HG03103 (cell line): ENCODE results near the gene TRAPPC10.

Experiments used
- ATAC-seq: cut with Tn5 transposase; IDR thresholded peaks from one replicate; pipeline ENCODE4 v1.9.1; 2021; ENCODE audit warnings: low read depth; ENCODE audit not compliant: unreplicated experiment

Gene TRAPPC10

GRCh38 chr21:44024887-44025353 lies 12.8 kb downstream of the TRAPPC10 start:
- no peak for ATAC-seq

DNA sequence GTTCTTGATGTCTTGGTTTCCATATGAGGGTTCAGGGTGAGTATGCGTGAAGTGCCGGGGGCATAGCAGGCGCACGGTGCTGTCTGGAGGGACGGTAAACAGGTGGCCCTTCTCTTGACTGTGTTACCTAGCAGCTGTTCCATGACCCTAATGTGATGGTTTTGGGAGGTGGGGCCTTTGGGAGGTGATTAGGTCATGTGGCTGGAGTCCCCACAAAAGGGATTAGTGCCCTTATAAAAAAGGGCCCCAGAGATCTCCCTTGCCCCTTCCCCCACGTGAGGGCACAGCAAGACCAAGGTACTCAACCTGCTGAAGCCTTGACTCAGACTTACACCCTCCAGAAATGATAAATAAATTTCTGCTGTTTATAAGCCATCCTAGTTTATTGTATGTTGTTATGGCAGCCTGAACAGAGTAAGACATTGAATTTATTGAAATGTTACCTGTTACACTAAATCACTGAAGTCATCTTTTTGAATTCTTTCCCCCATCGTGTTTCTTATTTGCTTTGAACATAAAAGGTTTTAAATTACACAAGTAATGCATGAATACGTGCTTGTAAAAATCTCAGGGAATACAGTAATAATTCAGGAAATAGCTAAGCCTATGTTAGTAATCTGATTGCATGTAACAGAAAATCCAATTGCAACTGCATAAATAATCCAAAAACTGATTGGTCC lies 15.6 kb downstream of the TRAPPC10 start:
- ATAC-seq = no peak

- ATAC-seq = no peak
Observed at GRCh38 chr21:44028287-44028659, 16.2 kb downstream of the TRAPPC10 start.

DNA sequence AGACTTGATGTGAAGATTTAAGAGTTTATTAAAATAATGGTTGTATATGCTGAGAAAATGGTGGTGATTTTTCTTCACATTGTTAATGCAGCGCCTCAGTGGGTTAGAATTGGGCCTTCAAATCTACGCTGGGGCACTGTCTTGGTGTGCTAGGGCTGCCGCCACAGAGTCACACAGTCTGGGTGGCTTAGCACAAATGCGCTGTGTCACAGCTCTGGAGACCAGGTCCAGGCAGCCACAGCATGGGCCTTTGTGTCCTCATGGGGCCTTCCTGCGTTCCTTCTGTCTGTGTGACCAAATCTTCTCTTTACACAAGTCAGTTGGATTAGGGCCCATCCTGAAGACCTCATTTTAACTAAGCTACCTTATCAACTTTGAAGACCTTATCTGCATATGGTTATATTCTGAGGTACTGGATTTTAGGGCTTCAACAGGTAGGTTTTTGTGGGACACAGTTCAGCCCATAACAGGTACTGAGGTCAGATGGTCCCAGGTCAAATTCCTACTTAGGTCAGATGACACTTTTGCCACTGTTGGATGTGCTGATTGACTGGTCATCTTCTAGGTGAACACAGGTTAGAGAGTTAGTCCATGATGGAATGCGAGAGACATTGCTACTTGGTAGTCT lies 17.5 kb downstream of the TRAPPC10 start:
- ATAC-seq = no peak

- no peak for ATAC-seq
Observed at GRCh38 chr21:44035244-44035643, 23.1 kb downstream of the TRAPPC10 start.

DNA sequence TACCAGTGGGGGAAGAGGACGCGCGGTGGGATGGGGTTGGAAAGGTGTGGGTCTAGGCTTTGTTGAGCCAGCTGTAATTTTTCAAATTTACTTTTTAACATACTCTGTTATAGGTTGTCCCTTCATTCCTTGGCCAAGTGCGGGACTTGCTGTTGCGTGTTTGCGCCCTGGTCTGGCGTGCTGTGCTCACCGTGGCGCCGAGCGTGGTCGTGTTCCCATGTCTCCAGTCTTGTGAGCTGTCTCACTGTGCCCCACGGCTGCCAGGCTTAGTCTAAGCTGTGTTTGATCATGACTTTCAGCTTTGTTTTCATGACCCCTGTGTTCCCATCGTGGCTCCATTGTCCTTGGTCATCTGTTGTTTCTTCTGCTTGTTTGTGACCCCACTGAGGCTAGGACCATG lies 26.0 kb downstream of the TRAPPC10 start:
- ATAC-seq = no peak

GRCh38 chr21:44039828-44040227 lies 27.7 kb downstream of the TRAPPC10 start:
- ATAC-seq = no peak

DNA sequence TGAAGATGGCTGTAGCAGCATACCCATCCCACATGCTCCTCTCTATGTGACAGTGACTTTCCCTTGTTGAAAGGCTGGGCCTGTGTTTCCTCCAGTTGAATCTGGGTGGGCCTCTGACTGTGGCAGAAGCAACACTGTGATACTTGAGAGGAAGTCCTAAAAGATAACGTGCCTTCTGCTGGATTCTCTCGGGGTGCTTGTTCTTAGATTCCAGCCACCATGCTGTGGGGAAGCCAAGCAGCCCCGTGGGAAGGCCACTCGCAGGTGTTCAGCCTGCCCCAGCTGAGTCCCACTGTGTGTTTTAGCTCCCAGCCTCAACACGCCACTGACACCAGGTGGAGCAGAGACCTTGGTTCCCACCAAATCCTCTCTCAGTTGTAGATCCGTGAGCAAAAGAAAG lies 31.5 kb downstream of the TRAPPC10 start:
- ATAC-seq = no peak

- no peak for ATAC-seq
Observed at GRCh38 chr21:44046734-44047133, 34.6 kb downstream of the TRAPPC10 start.

DNA sequence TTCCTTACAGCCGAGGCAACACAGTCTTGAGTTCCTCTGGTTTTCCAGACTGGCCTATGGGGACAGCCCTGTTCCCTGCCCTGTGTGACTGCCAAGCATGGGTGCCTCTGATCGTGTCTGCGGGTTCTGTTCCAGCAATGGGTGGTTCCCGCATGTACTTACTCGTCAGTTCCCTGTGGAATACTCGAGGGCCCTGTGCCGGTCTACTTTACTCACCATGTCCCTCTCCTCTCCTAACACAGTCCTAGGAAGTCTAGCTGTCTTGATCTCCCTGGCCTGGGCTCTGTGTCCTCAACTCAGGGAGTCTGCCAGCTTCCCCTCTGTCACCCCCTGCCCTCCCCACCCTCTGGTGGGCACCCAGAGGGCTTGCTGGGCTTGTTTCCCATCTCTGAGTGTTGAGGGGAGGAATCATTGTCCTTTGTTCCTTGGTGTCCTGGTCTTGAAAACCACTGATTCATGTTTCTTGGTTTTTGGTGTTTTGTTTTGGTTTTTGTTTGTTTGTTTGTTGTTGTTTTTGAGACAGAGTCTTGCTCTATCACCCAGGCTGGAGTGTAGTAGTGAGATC lies 36.0 kb downstream of the TRAPPC10 start:
- no peak for ATAC-seq

GRCh38 chr21:44049182-44049581 lies 37.1 kb downstream of the TRAPPC10 start:
- no peak for ATAC-seq

DNA sequence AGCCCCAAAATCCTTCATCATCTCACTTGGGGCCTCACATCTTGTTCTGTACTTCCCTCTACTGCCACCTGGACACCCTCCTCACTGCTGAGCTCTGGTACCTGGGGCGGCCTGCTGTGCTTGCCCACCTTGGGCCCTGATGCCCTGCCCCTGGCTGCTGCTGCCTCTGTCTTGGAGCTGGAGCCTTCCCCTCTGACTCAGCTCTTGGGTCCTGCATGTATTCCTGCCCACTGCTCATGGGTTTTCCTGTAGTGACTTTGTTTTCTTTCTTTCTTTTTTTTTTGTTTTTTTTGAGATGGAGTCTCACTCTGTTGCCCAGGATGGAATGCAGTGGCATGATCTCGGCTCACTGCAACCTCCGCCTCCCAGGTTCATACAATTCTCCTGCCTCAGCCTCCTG lies 37.5 kb downstream of the TRAPPC10 start:
- no peak for ATAC-seq

- no peak for ATAC-seq
Observed at GRCh38 chr21:44050276-44050675, 38.2 kb downstream of the TRAPPC10 start.

DNA sequence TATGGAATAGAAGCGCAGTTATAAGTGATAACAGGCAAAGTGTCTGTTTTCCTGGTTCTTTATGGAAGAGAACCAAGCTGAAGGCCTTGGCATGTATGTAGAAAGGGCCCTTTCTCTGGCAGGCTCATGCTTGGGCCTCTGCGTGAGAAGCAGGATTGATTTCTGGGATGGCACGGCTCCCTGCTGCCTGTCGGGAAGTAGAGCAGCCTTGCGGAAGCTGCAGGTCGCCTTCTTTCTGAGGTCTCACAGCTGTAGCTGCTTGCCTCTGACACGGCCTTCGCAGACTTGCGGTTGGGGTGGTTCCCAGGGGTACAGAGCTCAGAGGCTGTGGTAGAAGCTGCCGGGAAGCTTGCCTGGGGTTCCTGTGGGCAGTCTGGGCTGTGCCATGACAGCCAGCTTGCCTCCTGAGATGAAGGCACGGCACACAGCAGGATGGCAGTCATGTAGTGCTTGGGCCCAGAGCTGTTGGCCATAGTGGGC lies 39.4 kb downstream of the TRAPPC10 start:
- ATAC-seq = no peak

DNA sequence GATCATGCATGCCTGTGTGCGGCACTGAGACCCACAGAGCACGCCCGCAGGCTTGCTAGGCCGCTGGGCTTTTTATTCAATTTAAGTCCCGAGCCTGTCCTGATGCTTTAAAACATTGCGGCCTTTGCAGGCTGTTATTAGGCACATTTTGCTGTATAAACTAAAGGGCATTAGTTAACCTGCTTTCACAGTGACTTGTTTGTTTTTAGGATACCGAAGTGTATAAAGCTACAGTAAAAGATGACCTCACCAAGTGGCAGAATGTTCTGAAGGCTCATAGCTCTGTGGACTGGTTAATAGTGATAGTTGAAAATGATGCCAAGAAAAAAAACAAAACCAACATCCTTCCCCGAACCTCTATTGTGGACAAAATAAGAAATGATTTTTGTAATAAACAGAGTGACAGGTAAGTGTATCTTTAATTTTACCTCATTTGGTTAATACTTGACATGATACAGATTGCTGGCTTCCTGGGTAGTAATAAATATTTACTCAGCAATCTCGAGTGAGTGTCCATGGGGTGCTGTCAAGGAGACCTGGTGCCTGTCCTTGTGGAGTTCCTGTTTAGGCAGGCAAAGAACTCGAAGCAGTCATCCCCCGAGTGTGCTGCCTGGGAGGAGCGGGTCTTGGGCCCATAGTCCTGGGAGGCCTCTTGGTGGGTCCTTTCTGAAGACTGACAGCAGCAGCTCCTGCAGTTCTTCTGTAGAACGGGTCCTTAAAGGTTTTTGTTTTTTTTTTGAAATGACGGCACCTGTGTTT lies 40.1 kb downstream of the TRAPPC10 start:
- ATAC-seq = no peak

DNA sequence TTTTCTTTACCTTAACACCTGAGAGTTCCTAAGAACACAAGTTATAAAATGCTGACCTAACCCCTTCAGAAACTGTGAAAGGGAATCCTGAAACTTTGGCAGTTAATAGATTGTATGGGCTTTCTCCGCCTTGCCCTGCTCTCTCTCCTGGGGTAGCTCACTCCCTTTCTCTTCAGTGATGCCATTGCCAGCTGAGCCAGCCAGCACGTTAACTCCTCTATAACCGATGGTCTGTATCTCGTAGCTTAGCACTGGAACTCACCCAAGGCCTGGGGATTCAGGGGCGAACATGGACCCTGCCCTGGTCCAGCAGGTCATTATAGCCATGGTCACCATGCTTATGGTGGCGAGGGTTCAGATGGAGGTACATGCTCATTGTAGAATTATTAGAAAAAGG lies 40.7 kb downstream of the TRAPPC10 start:
- ATAC-seq = no peak

- no peak for ATAC-seq
Observed at GRCh38 chr21:44053567-44053966, 41.5 kb downstream of the TRAPPC10 start.

DNA sequence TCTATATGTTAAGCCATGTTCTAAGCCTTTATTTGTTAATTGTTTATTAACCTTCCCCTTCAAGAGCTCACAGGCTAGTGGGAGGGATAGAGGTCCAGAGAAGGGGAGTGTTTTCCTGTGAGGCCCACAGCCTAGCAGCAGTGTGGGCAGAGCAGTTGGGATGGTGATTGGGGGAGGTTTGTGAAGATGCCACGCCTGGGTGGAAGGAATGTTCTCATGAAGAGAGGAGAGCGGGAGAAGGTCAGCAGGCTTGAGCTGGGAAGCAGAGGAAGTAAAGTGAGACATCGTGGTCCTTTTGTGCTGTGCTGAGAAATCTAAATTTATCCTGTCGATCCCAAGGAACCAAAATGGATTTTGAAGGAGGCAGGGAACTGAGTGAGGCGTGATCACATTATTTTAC lies 42.6 kb downstream of the TRAPPC10 start:
- ATAC-seq = no peak

DNA sequence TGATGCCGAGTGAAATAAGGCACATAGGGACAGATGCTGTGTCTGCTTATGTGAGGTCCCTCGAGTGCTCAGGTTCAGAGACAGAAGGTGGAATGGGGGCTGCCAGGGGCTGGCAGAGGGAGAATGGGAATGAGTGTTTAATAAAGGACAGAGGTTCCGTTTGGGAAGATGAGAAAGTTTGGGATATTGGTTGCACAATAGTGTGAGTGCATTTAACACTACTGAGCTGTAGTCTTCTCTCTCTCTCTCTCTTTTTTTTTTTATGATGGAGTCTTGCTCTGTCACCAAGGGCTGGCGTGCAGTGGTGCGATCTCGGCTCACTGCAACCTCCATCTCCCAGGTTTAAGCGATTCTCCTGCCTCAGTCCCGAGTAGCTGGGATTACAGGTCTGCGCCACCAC lies 44.9 kb downstream of the TRAPPC10 start:
- no peak for ATAC-seq

DNA sequence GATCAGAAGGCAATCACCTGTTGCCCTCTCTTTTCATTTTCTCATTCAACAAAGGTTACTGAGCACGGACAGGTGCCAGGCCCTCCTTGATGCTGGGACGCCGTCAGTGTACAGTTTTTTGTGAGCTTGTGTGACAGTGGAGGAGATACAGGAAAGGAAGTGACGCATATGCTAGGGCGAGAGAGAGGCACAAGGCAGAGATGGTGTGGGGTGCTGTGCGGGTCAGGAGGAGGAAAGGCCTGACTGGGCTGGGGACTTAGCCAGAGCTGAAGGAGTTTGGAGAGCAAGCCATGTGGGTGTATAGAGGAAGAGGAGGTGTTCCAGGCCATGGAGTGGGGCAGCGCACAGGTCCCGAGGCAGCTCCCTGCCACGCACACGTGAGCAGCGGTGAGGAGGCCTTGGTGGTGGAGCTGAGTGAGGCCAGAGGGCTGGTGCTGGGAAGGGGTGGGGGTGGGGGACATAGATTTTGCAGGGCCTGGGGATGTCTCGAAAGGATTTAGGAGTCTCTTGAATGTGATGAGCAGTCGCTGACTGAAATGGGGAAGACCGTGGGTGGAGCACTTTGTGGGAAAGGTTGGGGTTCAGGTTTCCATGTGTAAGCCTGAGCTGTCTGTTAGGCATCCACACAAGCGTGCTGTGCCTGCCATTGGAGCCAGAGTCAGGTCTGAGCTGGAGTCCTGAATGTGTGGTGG lies 46.0 kb downstream of the TRAPPC10 start:
- no peak for ATAC-seq

- no peak for ATAC-seq
Observed at GRCh38 chr21:44058652-44058964, 46.5 kb downstream of the TRAPPC10 start.
